ENCODE results near the gene TSPAN15.

Gene TSPAN15

GRCh38 chr10:69541463-69541862, 90.2 kb downstream of the TSPAN15 start:
- H3K27ac ChIP-seq (ENCODE audit: extremely low read depth, low read depth, low read length) = no peak overlapping the region
- no peak overlapping the region for H3K4me3 ChIP-seq (ENCODE audit: low read depth, low read length)
- POLR2A ChIA-PET = no interaction called here
- no peaks in the 10 kb centered on the region; the same call in 1 of the 2 replicates for H3K9me3 ChIP-seq (ENCODE audit: control insufficient read depth, insufficient read depth, low read depth, low read length)
- no peaks in the 10 kb centered on the region for H3K36me3 ChIP-seq (ENCODE audit: control insufficient read depth in 2 of 2, insufficient read depth in 1 of 2, low read length in 2 of 2)
- peak; percentile 81 for TF ChIP-seq ZNF585B (tag by site-specific recombination; IDR thresholded peaks at IDR 0.05)
- peak; percentile 79 for TF ChIP-seq SETDB1 (IDR thresholded peaks at IDR 0.05; ENCODE audit: insufficient read length, low read length)
- peak; percentile 83; the same call in 1 of the 2 replicates for TF ChIP-seq TRIM28 (IDR thresholded peaks at IDR 0.05; ENCODE audit: borderline replicate concordance, low read length)
- no peak for TF ChIP-seq ZFP3 (tag by site-specific recombination; IDR thresholded peaks at IDR 0.05; ENCODE audit: low read depth)
- no peak for TF ChIP-seq ZBTB26 (tag by site-specific recombination; optimal IDR thresholded peaks at IDR 0.05)
- no peak for TF ChIP-seq ZBTB7A (tag by site-specific recombination; IDR thresholded peaks at IDR 0.05; ENCODE audit: low read depth)
- 0 out of 2 replicates have a peak, but pooled peaks have one; percentile 23 for TF ChIP-seq ZNF626 (tag by site-specific recombination; IDR thresholded peaks at IDR 0.05)
- TF ChIP-seq ZNF692 (tag by site-specific recombination; IDR thresholded peaks at IDR 0.05) = no peak
- TF ChIP-seq, protein P1, sequence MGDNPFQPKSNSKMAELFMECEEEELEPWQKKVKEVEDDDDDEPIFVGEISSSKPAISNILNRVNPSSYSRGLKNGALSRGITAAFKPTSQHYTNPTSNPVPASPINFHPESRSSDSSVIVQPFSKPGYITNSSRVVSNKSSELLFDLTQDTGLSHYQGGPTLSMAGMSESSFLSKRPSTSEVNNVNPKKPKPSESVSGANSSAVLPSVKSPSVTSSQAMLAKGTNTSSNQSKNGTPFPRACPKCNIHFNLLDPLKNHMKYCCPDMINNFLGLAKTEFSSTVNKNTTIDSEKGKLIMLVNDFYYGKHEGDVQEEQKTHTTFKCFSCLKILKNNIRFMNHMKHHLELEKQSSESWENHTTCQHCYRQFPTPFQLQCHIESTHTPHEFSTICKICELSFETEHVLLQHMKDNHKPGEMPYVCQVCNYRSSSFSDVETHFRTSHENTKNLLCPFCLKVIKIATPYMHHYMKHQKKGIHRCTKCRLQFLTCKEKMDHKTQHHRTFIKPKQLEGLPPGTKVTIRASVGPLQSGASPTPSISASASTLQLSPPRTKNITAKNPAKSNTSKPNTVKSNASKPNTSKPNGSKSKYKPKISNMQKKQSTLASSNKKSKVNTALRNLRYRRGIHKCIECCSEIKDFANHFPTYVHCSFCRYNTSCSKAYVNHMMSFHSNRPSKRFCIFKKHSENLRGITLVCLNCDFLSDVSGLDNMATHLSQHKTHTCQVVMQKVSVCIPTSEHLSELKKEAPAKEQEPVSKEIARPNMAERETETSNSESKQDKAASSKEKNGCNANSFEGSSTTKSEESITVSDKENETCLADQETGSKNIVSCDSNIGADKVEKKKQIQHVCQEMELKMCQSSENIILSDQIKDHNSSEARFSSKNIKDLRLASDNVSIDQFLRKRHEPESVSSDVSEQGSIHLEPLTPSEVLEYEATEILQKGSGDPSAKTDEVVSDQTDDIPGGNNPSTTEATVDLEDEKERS (tag by site-specific recombination; IDR thresholded peaks at IDR 0.05) = 0 out of 2 replicates have a peak, but pooled peaks have one; percentile 70
- CTCF ChIA-PET = no interaction called here
- no peaks in the 10 kb centered on the region for H3K4me1 ChIP-seq (ENCODE audit: control insufficient read depth, insufficient read depth, low read length)

GRCh38 chr10:69549959-69550358, 98.7 kb downstream of the TSPAN15 start:
- ChIA-PET POLR2A (no interaction called here), CTCF (interaction anchor here (0.9 kb wide), 1 partner anchor 35 kb away, joined by 3 read pairs; no protein-coding TSS in a partner anchor)
- H3K9me3 ChIP-seq (ENCODE audit: control insufficient read depth, insufficient read depth, low read depth, low read length) = no peaks in the 10 kb centered on the region
- no peaks in the 10 kb centered on the region for H3K36me3 ChIP-seq (ENCODE audit: control insufficient read depth in 2 of 2, insufficient read depth in 1 of 2, low read length in 2 of 2)
- H3K4me3 ChIP-seq (ENCODE audit: low read depth, low read length) = no peak overlapping the region
- H3K27ac ChIP-seq (ENCODE audit: extremely low read depth, low read depth, low read length) = no peak overlapping the region
- no peaks in the 10 kb centered on the region for H3K4me1 ChIP-seq (ENCODE audit: control insufficient read depth, insufficient read depth, low read length)
- TF ChIP-seq, protein P2, sequence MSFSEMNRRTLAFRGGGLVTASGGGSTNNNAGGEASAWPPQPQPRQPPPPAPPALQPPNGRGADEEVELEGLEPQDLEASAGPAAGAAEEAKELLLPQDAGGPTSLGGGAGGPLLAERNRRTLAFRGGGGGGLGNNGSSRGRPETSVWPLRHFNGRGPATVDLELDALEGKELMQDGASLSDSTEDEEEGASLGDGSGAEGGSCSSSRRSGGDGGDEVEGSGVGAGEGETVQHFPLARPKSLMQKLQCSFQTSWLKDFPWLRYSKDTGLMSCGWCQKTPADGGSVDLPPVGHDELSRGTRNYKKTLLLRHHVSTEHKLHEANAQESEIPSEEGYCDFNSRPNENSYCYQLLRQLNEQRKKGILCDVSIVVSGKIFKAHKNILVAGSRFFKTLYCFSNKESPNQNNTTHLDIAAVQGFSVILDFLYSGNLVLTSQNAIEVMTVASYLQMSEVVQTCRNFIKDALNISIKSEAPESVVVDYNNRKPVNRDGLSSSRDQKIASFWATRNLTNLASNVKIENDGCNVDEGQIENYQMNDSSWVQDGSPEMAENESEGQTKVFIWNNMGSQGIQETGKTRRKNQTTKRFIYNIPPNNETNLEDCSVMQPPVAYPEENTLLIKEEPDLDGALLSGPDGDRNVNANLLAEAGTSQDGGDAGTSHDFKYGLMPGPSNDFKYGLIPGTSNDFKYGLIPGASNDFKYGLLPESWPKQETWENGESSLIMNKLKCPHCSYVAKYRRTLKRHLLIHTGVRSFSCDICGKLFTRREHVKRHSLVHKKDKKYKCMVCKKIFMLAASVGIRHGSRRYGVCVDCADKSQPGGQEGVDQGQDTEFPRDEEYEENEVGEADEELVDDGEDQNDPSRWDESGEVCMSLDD (tag by site-specific recombination; IDR thresholded peaks at IDR 0.05) = no peak
- TF ChIP-seq SETDB1 (IDR thresholded peaks at IDR 0.05; ENCODE audit: insufficient read length, low read length) (peak; percentile 92), ZNF341 (tag by site-specific recombination; IDR thresholded peaks at IDR 0.05; ENCODE audit: low read depth) (no peak), GLI2 (tag by site-specific recombination; IDR thresholded peaks at IDR 0.05; ENCODE audit: borderline replicate concordance, low read depth) (no peak), ZNF16 (tag by site-specific recombination; IDR thresholded peaks at IDR 0.05; ENCODE audit: low read depth) (no peak), ZNF549 (tag by site-specific recombination; IDR thresholded peaks at IDR 0.05) (peak; percentile 54; the same call in 1 of the 2 replicates), ZNF146 (tag by site-specific recombination; IDR thresholded peaks at IDR 0.05) (peak; percentile 9; the same call in 1 of the 2 replicates), ZBTB44 (tag by site-specific recombination; IDR thresholded peaks at IDR 0.05) (no peak)
- TF ChIP-seq, protein P3, sequence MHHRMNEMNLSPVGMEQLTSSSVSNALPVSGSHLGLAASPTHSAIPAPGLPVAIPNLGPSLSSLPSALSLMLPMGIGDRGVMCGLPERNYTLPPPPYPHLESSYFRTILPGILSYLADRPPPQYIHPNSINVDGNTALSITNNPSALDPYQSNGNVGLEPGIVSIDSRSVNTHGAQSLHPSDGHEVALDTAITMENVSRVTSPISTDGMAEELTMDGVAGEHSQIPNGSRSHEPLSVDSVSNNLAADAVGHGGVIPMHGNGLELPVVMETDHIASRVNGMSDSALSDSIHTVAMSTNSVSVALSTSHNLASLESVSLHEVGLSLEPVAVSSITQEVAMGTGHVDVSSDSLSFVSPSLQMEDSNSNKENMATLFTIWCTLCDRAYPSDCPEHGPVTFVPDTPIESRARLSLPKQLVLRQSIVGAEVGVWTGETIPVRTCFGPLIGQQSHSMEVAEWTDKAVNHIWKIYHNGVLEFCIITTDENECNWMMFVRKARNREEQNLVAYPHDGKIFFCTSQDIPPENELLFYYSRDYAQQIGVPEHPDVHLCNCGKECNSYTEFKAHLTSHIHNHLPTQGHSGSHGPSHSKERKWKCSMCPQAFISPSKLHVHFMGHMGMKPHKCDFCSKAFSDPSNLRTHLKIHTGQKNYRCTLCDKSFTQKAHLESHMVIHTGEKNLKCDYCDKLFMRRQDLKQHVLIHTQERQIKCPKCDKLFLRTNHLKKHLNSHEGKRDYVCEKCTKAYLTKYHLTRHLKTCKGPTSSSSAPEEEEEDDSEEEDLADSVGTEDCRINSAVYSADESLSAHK (tag by site-specific recombination; IDR thresholded peaks at IDR 0.05) = no peak
- TF ChIP-seq, protein P1 (tag by site-specific recombination; IDR thresholded peaks at IDR 0.05) = peak; percentile 88
